Prostate gland (tissue), 2 donors: ENCODE data around the gene NAV2. TPM values are rescaled to one million over a fixed set of nuclear protein-coding genes. Genes with fewer than 3 reads are reported as not detected.

ENCODE experiments used
- DNase-seq: peaks from one replicate; pipeline ENCODE4 v3.0.0-alpha.2; 2019; ENCODE audit warnings: low spot score
- H3K27ac ChIP-seq, 2 donors: fragments of 200-600 bp; sonication (generic); 2 replicates each; pipeline ENCODE4 v1.5.1; 2017 to 2019
- H3K27me3 ChIP-seq: fragments of 200-600 bp; sonication (generic); replicated peaks from 2 replicates; pipeline ENCODE4 v1.5.1; 2019; ENCODE audit not compliant: insufficient read depth
- H3K36me3 ChIP-seq, 2 donors: fragments of 200-600 bp; sonication (generic); 1 replicate in 1 of 2; 2 replicates in 1 of 2; pipeline versions ENCODE4 v1.5.1 to v1.8.1; 2017 to 2019
- H3K4me1 ChIP-seq: fragments of 200-600 bp; sonication (generic); replicated peaks from 2 replicates; pipeline ENCODE4 v1.5.1; 2019
- H3K4me3 ChIP-seq, 2 donors: fragments of 200-600 bp; sonication (generic); 2 replicates each; pipeline ENCODE4 v1.5.1; 2017 to 2019
- H3K9me3 ChIP-seq: fragments of 200-600 bp; sonication (generic); 2 replicates; pipeline ENCODE4 v1.5.1; 2017
- CTCF ChIP-seq, 4 experiments: fragments of 200-600 bp in 2 of 4; fragments of 450-650 bp in 2 of 4; sonication (generic) in 2 of 4; IDR thresholded peaks; 1 replicate in 3 of 4; 2 replicates in 1 of 4; pipeline ENCODE4 v1.5.1; 2016 to 2019; ENCODE audit warnings: antibody characterized with exemption in 4 of 4, mild to moderate bottlenecking in 2 of 4, moderate library complexity in 2 of 4
- POLR2A ChIP-seq: fragments of 450-650 bp; IDR thresholded peaks from one replicate; pipeline ENCODE4 v1.6.1; 2016; ENCODE audit warnings: antibody characterized with exemption, mild to moderate bottlenecking
- POLR2AphosphoS5 ChIP-seq: sonication (generic); formaldehyde crosslinking; IDR thresholded peaks from one replicate; pipeline ENCODE4 v1.6.1; 2017; ENCODE audit warnings: antibody characterized with exemption
- WGBS: methylation state at CpG from one replicate; pipeline ENCODE4 v1.1.5; 2018; 5-methylcytosine and 5-hydroxymethylcytosine counted together
- intact Hi-C: fragments of 100-400 bp; cut with DNase I; formaldehyde crosslinking; loops from one replicate; pipeline ENCODE4 v1.14.2; 2022
- total RNA-seq, 2 donors: library from RNA; depleted of rRNA; stranded (reverse); fragments of >200 nt; gene quantifications; one replicate each; pipeline ENCODE4 v1.1.0, GENCODE V29; 2016

NAV2 gene
- total RNA-seq, 2 donors from 2014 or later = 17.1 to 26.6 TPM

- no peaks in the 10 kb centered on the region for H3K4me1 ChIP-seq
- no peak overlapping the region for H3K4me3 ChIP-seq
- no peaks in the 10 kb centered on the region for H3K27me3 ChIP-seq
- H3K9me3 ChIP-seq = no peaks in the 10 kb centered on the region
- no peaks in the 10 kb centered on the region for H3K36me3 ChIP-seq
- H3K27ac ChIP-seq = no peak overlapping the region
- intact Hi-C loops = no loop called here
- no peak for DNase-seq
- TF ChIP-seq POLR2AphosphoS5 (no peak), POLR2A (no peak), CTCF (IDR thresholded peaks at IDR 0.05) (no peak)
- 82% methylated on average over 3 of the region's 3 CpGs for WGBS
These were observed 201.2 kb downstream of the NAV2 start for GRCh38 chr11:19913893-19914249.

- H3K27me3 ChIP-seq = no peaks in the 10 kb centered on the region
- 73% methylated on average over 1 of the region's 1 CpG for WGBS
- TF ChIP-seq POLR2A (no peak), CTCF (IDR thresholded peaks at IDR 0.05) (no peak), POLR2AphosphoS5 (no peak)
- no peaks in the 10 kb centered on the region for H3K36me3 ChIP-seq
- no peak overlapping the region for H3K4me3 ChIP-seq
- no peak for DNase-seq
- intact Hi-C loops = no loop called here
- no peaks in the 10 kb centered on the region for H3K4me1 ChIP-seq
- H3K27ac ChIP-seq = no peak overlapping the region
- H3K9me3 ChIP-seq = no peaks in the 10 kb centered on the region
These were observed 203.2 kb downstream of the NAV2 start for GRCh38 chr11:19915808-19916207.

- Histone ChIP-seq H3K4me3 (no peak overlapping the region), H3K4me1 (no peaks in the 10 kb centered on the region)
These were observed 204.4 kb downstream of the NAV2 start for GRCh38 chr11:19917069-19917468.

GRCh38 chr11:19918302-19919049, 205.8 kb downstream of the NAV2 start:
- no peaks in the 10 kb centered on the region for H3K4me1 ChIP-seq
- 95% methylated on average over 5 of the region's 5 CpGs for WGBS
- no peak overlapping the region for H3K4me3 ChIP-seq
- no peak overlapping the region for H3K27ac ChIP-seq
- H3K27me3 ChIP-seq = no peaks in the 10 kb centered on the region
- DNase-seq = no peak
- TF ChIP-seq CTCF (IDR thresholded peaks at IDR 0.05) = no peak
- no peak for TF ChIP-seq POLR2A
- no peak for TF ChIP-seq POLR2AphosphoS5
- H3K36me3 ChIP-seq = no peaks in the 10 kb centered on the region
- intact Hi-C loops = no loop called here
- H3K9me3 ChIP-seq = no peaks in the 10 kb centered on the region

More at GRCh38 chr11:19917069-19917468, 204.4 kb downstream of the NAV2 start:
- H3K36me3 ChIP-seq = no peaks in the 10 kb centered on the region
- intact Hi-C loops = no loop called here
- no peak for DNase-seq
- no peaks in the 10 kb centered on the region for H3K9me3 ChIP-seq
- H3K27ac ChIP-seq = no peak overlapping the region
- 94% methylated on average over 1 of the region's 1 CpG for WGBS
- H3K27me3 ChIP-seq = no peaks in the 10 kb centered on the region
- TF ChIP-seq POLR2AphosphoS5 (no peak), CTCF (IDR thresholded peaks at IDR 0.05) (no peak), POLR2A (no peak)

GRCh38 chr11:19919050-19919561, 206.5 kb downstream of the NAV2 start:
- Histone ChIP-seq H3K4me1 (no peaks in the 10 kb centered on the region), H3K9me3 (no peaks in the 10 kb centered on the region), H3K27ac (no peak overlapping the region), H3K4me3 (no peak overlapping the region), H3K36me3 (no peaks in the 10 kb centered on the region), H3K27me3 (no peaks in the 10 kb centered on the region)
- TF ChIP-seq POLR2AphosphoS5 (peak; percentile 8), POLR2A (no peak)
- intact Hi-C loops = no loop called here
- WGBS = 68% methylated on average over 7 of the region's 7 CpGs
- no peak for DNase-seq
